Naive thymus-derived CD4-positive, alpha-beta T cell (primary cell): Measurements from ENCODE around the gene ADAM29. TPM values are rescaled to one million over a fixed set of nuclear protein-coding genes. Genes with fewer than 3 reads are reported as not detected.

ENCODE experiments used
- ATAC-seq: fragments of 150-1000 bp; cut with Tn5 transposase; 2 replicates; pipeline ENCODE4 v1.10.0; 2021; ENCODE audit warnings: mild to moderate bottlenecking, moderate library complexity
- CTCF ChIA-PET: fragments of 350-600 bp; sonication (Branson Sonifier 250); formaldehyde crosslinking; loops from one replicate; lab custom pipeline; 2021; ENCODE audit warnings: antibody characterized with exemption; lab: Charles Lee
- POLR2A ChIA-PET: fragments of 350-600 bp; sonication (Branson Sonifier 250); formaldehyde crosslinking; loops from one replicate; lab custom pipeline; 2021; ENCODE audit warnings: antibody characterized with exemption, inconsistent platforms; lab: Charles Lee
- DNase-seq, 9 donors: peaks; one replicate each; pipeline versions ENCODE4 v3.0.0 to v3.0.0-alpha.2; 2020 to 2022; ENCODE audit warnings: mixed read lengths in 1 of 9
- H3K27ac ChIP-seq: one replicate; pipeline ENCODE4 v1.7.0; 2013; ENCODE audit warnings: mild to moderate bottlenecking, low read depth, low read length, moderate library complexity
- H3K27me3 ChIP-seq, 2 donors: one replicate each; pipeline ENCODE4 v1.7.0; 2013; ENCODE audit warnings: low read length in 2 of 2, mild to moderate bottlenecking in 2 of 2, moderate library complexity in 2 of 2; ENCODE audit not compliant: control insufficient read depth in 2 of 2, insufficient read depth in 2 of 2
- H3K36me3 ChIP-seq, 3 experiments: 1 replicate in 2 of 3; 2 replicates in 1 of 3; pipeline ENCODE4 v1.7.0; 2013; ENCODE audit warnings: low read length in 3 of 3, mild to moderate bottlenecking in 3 of 3, moderate library complexity in 1 of 3; ENCODE audit not compliant: insufficient read depth in 3 of 3, control insufficient read depth in 2 of 3
- H3K4me1 ChIP-seq, 2 donors: one replicate each; pipeline ENCODE4 v1.7.0; 2013; ENCODE audit warnings: low read length in 2 of 2, mild to moderate bottlenecking in 2 of 2, moderate library complexity in 1 of 2; ENCODE audit not compliant: control insufficient read depth in 2 of 2, insufficient read depth in 2 of 2
- H3K4me3 ChIP-seq: 2 replicates; pipeline ENCODE4 v1.7.0; 2013; ENCODE audit warnings: mild to moderate bottlenecking, low read length
- H3K9me3 ChIP-seq, 3 experiments: 1 replicate in 2 of 3; 2 replicates in 1 of 3; pipeline ENCODE4 v1.7.0; 2013; ENCODE audit warnings: low read length in 3 of 3; ENCODE audit not compliant: control insufficient read depth in 2 of 3
- H3K27ac Mint-ChIP-seq, 9 donors: one replicate each; pipeline ENCODE4 v1.8.0; 2020 to 2022; ENCODE audit warnings: mixed read lengths in 9 of 9, mild to moderate bottlenecking in 8 of 9, moderate library complexity in 5 of 9, inconsistent platforms in 2 of 9
- H3K27me3 Mint-ChIP-seq, 5 donors: one replicate each; pipeline ENCODE4 v1.8.0; 2021 to 2022; ENCODE audit warnings: mixed read lengths in 5 of 5, mild to moderate bottlenecking in 1 of 5
- H3K36me3 Mint-ChIP-seq, 5 donors: one replicate each; pipeline ENCODE4 v1.8.0; 2020 to 2022; ENCODE audit warnings: mixed read lengths in 5 of 5, mild to moderate bottlenecking in 3 of 5, inconsistent platforms in 1 of 5
- H3K4me1 Mint-ChIP-seq, 7 donors: one replicate each; pipeline ENCODE4 v1.8.0; 2020 to 2022; ENCODE audit warnings: mixed read lengths in 7 of 7, mild to moderate bottlenecking in 3 of 7, inconsistent platforms in 1 of 7
- H3K4me3 Mint-ChIP-seq, 10 donors: one replicate each; pipeline ENCODE4 v1.8.0; 2020 to 2022; ENCODE audit warnings: mild to moderate bottlenecking in 10 of 10, mixed read lengths in 10 of 10, moderate library complexity in 6 of 10, inconsistent platforms in 2 of 10
- H3K9me3 Mint-ChIP-seq, 11 donors: one replicate each; pipeline ENCODE4 v1.8.0; 2020 to 2022; ENCODE audit warnings: mixed read lengths in 11 of 11, mild to moderate bottlenecking in 4 of 11, inconsistent platforms in 1 of 11, moderate library complexity in 1 of 11
- intact Hi-C, 2 donors: fragments of 100-400 bp; cut with micrococcal nuclease; formaldehyde crosslinking; loops; one replicate each; pipeline ENCODE4 v1.15.1; 2023
- polyA plus RNA-seq, 2 donors: library from polyadenylated mRNA; unstranded; fragments of 300-500 nt; fragmentation: Illumina TruSeq; gene quantifications; one replicate each; pipeline ENCODE4 v1.2.3, GENCODE V29; 2021
- total RNA-seq, 6 experiments: library from RNA in 5 of 6; stranded (reverse) in 5 of 6; gene quantifications; 1 replicate in 5 of 6; 2 replicates in 1 of 6; pipeline ENCODE4 v1.2.3 and lab custom pipeline; 2021 to 2026

Gene ADAM29
- total and polyA plus RNA-seq, 7 experiments from 2014 or later = not detected

DNA sequence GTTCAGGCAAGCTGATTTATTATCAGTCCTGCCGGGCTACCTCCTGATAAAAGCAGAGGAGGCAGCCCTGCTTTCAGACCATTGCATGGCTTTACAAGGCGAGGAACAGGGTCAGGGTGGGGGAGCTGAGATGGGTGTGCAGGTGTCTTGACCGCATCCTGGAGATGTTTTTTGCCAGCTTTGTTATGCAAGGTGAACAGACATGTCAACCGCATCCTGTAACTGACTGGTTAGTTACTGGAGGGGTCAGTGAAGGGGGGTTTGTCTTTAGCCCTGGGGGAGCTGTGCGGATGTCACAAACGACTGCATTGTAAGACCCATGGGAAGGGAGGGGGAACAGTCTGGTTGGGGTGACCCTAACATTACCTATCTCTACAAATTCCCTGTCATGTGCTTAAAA lies 10.0 kb downstream of the ADAM29 start:
- intact Hi-C loops = no loop called here
- peaks cover 0 to 8% (median 2%) of the 10 kb centered on the region in 11 donors for H3K9me3 Mint-ChIP-seq
- H3K27ac Mint-ChIP-seq = no peak overlapping the region
- H3K4me3 Mint-ChIP-seq = no peak overlapping the region
- Histone ChIP-seq H3K4me3 (no peak overlapping the region), H3K27ac (no peak overlapping the region), H3K27me3 (no peaks in the 10 kb centered on the region), H3K4me1 (no peaks in the 10 kb centered on the region), H3K9me3 (no peaks in the 10 kb centered on the region), H3K36me3 (no peaks in the 10 kb centered on the region)
- H3K36me3 Mint-ChIP-seq = no peaks in the 10 kb centered on the region
- DNase-seq (no peak), ATAC-seq (no peak)
- H3K27me3 Mint-ChIP-seq = no peaks in the 10 kb centered on the region
- ChIA-PET CTCF (no interaction called here), POLR2A (no interaction called here)
- H3K4me1 Mint-ChIP-seq = no peaks in the 10 kb centered on the region

DNA sequence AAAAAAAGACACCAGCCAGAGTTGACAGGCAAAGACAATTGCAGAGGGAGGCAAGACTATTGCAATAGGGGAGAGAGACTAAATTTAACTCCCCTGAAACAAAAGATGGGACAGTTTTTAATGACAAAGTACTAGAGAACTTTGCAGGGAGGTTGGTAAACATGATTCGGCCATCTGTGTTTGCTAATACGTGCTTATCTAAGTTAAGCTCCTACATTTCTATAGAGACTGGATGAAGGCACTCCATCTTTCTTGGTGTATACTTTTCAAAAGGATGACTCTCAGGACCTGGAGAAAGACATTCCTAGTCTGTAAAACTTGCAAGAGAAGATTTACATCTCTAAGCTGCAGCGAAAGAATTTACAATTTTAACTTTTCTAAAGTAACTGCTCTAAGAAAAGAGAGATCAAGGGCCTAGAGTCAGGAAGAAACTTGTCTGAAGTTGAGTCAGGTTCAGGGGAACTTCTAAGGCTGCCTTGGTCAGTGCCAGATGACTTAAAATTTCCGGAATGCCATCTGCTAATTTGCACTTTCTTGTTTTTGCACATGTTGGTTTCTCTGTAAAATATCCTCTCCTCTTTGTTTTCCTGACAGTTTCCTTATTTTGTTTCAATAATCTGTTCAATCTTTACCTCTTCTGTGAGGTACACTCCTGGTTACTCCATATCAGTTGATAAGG lies 10.6 kb downstream of the ADAM29 start:
- Mint-ChIP-seq H3K4me3 (no peak overlapping the region), H3K27ac (no peak overlapping the region), H3K27me3 (no peaks in the 10 kb centered on the region), H3K9me3 (peaks cover 0 to 8% (median 2%) of the 10 kb centered on the region in 11 donors), H3K4me1 (no peaks in the 10 kb centered on the region), H3K36me3 (no peaks in the 10 kb centered on the region)
- POLR2A ChIA-PET = no interaction called here
- no peaks in the 10 kb centered on the region for H3K4me1 ChIP-seq
- H3K9me3 ChIP-seq = no peaks in the 10 kb centered on the region
- CTCF ChIA-PET = no interaction called here
- DNase-seq = no peak
- H3K27me3 ChIP-seq = no peaks in the 10 kb centered on the region
- no peaks in the 10 kb centered on the region for H3K36me3 ChIP-seq
- no peak overlapping the region for H3K27ac ChIP-seq
- intact Hi-C loops = no loop called here
- ATAC-seq = no peak
- no peak overlapping the region for H3K4me3 ChIP-seq

DNA sequence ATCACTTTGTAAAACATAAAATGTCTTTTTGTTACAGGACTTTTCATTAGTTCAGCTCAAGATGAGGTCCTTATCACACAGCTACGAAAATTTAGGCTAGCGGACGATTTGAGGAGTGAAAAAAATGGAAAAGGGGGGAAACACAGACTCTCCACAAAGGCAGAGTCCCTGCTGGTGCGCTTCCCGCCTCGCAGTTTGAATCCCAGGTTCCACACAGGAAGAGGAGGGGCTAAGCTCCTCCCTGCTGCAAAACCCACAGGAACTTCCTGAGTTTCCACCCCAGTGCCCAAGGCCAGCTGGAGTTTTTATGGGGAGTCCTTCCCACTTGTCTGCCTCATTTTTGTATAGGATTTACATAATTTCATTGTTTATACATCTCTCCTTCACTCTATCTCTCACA lies 11.2 kb downstream of the ADAM29 start:
- Histone ChIP-seq H3K4me3 (no peak overlapping the region), H3K27ac (no peak overlapping the region), H3K9me3 (no peaks in the 10 kb centered on the region), H3K4me1 (no peaks in the 10 kb centered on the region), H3K27me3 (no peaks in the 10 kb centered on the region), H3K36me3 (no peaks in the 10 kb centered on the region)
- Mint-ChIP-seq H3K27ac (no peak overlapping the region), H3K9me3 (peaks cover 0 to 8% (median 2%) of the 10 kb centered on the region in 11 donors), H3K4me1 (no peaks in the 10 kb centered on the region), H3K36me3 (no peaks in the 10 kb centered on the region), H3K27me3 (no peaks in the 10 kb centered on the region), H3K4me3 (no peak overlapping the region)
- ATAC-seq (no peak), DNase-seq (no peak)
- intact Hi-C loops = no loop called here
- CTCF ChIA-PET = no interaction called here
- POLR2A ChIA-PET = no interaction called here

DNA sequence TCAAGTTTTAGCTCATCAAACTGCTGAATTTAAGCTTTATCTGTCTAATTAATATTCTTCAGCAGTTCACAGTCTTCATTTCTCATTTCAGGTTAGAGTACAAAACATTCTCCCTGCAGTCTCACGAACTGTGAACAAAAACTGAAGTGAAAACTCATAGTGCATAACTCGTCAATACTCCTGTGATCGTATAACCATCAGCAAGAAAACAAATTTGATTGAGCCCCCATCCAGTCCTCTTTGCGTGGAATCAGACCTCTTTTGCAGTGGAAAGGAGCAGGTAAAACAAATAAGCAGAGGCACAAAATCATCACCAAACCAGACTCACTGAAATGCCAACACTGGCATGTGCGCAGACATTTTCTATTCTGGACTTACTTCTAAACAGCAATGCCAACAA lies 12.7 kb downstream of the ADAM29 start:
- Histone ChIP-seq H3K36me3 (no peaks in the 10 kb centered on the region), H3K27me3 (no peaks in the 10 kb centered on the region), H3K9me3 (no peaks in the 10 kb centered on the region), H3K4me3 (no peak overlapping the region), H3K4me1 (no peaks in the 10 kb centered on the region), H3K27ac (no peak overlapping the region)
- POLR2A ChIA-PET = no interaction called here
- CTCF ChIA-PET = no interaction called here
- intact Hi-C loops = no loop called here
- no peak overlapping the region for H3K4me3 Mint-ChIP-seq
- H3K36me3 Mint-ChIP-seq = no peaks in the 10 kb centered on the region
- no peak for ATAC-seq
- no peak for DNase-seq
- H3K4me1 Mint-ChIP-seq = no peaks in the 10 kb centered on the region
- peaks cover 0 to 13% (median 2%) of the 10 kb centered on the region in 11 donors for H3K9me3 Mint-ChIP-seq
- no peaks in the 10 kb centered on the region for H3K27me3 Mint-ChIP-seq
- H3K27ac Mint-ChIP-seq = no peak overlapping the region

DNA sequence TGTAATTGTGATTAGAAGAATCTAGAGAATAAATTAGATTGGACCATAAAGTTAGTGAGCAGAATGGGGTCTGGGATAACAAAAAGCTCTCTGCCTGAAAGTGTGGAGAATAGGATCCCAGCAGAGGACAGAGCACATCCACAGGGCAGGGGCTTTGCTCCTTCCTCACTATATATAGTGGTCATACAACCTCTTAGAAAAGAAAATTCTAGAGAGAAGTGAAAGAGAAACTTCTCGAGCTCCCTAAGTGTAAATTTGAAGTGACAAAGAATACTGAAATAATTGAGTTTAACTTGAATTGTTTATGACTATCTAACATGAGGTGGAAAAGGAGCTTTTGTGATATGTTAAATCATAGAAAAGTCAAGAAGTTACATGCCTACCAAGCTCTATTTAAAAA lies 14.9 kb downstream of the ADAM29 start:
- peaks cover 0 to 21% (median 2%) of the 10 kb centered on the region in 11 donors for H3K9me3 Mint-ChIP-seq
- no peak overlapping the region for H3K27ac ChIP-seq
- POLR2A ChIA-PET = no interaction called here
- no peaks in the 10 kb centered on the region for H3K27me3 Mint-ChIP-seq
- H3K4me3 ChIP-seq = no peak overlapping the region
- no peaks in the 10 kb centered on the region for H3K4me1 Mint-ChIP-seq
- H3K4me3 Mint-ChIP-seq = no peak overlapping the region
- no peak for DNase-seq
- no peaks in the 10 kb centered on the region for H3K27me3 ChIP-seq
- no peaks in the 10 kb centered on the region for H3K9me3 ChIP-seq
- H3K36me3 ChIP-seq = no peaks in the 10 kb centered on the region
- no peaks in the 10 kb centered on the region for H3K4me1 ChIP-seq
- CTCF ChIA-PET = no interaction called here
- no peak overlapping the region for H3K27ac Mint-ChIP-seq
- ATAC-seq = no peak
- intact Hi-C loops = no loop called here
- H3K36me3 Mint-ChIP-seq = no peaks in the 10 kb centered on the region

DNA sequence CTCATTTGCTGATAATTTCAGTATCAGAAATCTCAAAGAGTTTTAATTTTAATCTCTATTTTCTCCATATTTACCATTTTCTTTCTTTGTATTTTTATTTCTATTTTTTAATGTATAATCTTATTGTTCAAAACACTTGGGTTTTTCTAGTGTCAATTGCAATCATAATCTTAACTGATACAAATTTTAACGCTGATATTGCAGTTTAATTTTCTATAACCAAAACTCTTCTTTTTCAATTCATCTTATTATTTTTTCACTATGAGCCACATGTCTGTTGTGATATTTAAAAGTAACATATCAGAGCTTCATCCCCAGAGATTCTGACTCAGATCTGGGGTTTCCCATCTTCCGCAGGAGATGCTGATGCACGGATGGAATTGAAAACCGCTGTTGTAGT lies 16.2 kb downstream of the ADAM29 start:
- intact Hi-C loops = no loop called here
- H3K27ac ChIP-seq = no peak overlapping the region
- no peaks in the 10 kb centered on the region for H3K36me3 ChIP-seq
- ATAC-seq (no peak), DNase-seq (no peak)
- Mint-ChIP-seq H3K4me1 (no peaks in the 10 kb centered on the region), H3K9me3 (peaks cover 0 to 21% (median 2%) of the 10 kb centered on the region in 11 donors), H3K27me3 (no peaks in the 10 kb centered on the region), H3K36me3 (no peaks in the 10 kb centered on the region), H3K4me3 (no peak overlapping the region), H3K27ac (no peak overlapping the region)
- no peaks in the 10 kb centered on the region for H3K4me1 ChIP-seq
- no peak overlapping the region for H3K4me3 ChIP-seq
- no peaks in the 10 kb centered on the region for H3K9me3 ChIP-seq
- CTCF ChIA-PET = no interaction called here
- POLR2A ChIA-PET = no interaction called here
- no peaks in the 10 kb centered on the region for H3K27me3 ChIP-seq

DNA sequence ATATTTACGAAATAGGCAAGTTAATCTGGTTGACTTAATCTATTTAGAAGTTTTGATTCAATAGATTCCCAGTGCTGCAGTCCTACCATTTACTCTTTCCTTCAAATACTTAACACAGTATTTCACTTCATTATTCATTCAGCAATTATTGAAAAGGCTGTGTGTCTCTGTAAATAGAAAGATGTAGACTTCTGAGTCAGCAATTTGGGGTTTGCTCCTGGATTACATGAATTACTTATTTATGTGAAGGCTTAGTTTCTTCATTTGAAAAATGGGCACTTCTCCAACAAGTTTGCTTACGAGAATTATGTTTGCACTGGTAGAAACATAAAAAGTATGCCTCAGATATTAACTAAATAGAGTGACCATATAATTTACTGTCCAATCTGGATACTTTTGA lies 17.4 kb downstream of the ADAM29 start:
- no peak overlapping the region for H3K27ac ChIP-seq
- ChIA-PET CTCF (no interaction called here), POLR2A (no interaction called here)
- DNase-seq (no peak), ATAC-seq (no peak)
- Mint-ChIP-seq H3K4me1 (no peaks in the 10 kb centered on the region), H3K27me3 (no peaks in the 10 kb centered on the region), H3K27ac (no peak overlapping the region), H3K36me3 (no peaks in the 10 kb centered on the region), H3K9me3 (peaks cover 0 to 21% (median 2%) of the 10 kb centered on the region in 11 donors), H3K4me3 (no peak overlapping the region)
- H3K27me3 ChIP-seq = no peaks in the 10 kb centered on the region
- H3K4me3 ChIP-seq = no peak overlapping the region
- intact Hi-C loops = no loop called here
- H3K36me3 ChIP-seq = no peaks in the 10 kb centered on the region
- H3K4me1 ChIP-seq = no peaks in the 10 kb centered on the region
- no peaks in the 10 kb centered on the region for H3K9me3 ChIP-seq
